HG03039 (cell line): ENCODE measurements around the gene PPM1L.
"Not testable (repeated sequence)": the region's sequence is repeated elsewhere in the genome, so short reads cannot be mapped to it uniquely, and the experiment has no call there.

Experiments used
- ATAC-seq: cut with Tn5 transposase; IDR thresholded peaks from one replicate; pipeline ENCODE4 v1.9.1; 2021; ENCODE audit warnings: mild to moderate bottlenecking, moderate library complexity; ENCODE audit not compliant: unreplicated experiment

The PPM1L gene

DNA sequence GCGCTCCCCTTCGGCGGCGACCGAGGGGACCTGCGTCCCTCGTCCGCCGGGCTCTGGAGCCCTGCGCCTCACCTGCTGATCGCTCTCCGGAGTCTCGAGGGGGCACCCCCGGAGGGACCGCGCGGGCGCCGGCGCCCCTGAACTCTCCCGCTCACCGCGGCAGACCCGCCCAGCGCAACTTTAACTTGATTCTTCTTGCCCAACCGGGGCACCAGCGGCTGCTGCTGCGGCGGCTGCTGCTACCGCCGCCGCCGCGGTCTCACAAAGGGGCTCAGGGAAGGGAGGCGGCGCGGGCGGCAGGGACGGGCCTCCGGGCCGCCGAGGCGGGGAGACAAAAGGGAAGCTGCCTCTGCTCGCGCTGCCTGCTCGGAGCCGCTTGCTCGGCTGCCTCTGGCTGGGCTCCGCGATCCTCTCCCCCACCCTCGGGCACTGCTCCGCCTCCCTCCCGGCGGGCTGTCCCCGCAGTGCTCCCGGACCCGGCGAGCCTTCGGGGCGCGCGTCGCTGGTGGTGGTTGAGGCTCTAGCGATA lies at the start of gene PPM1L:
Gene PPM1L (plus strand): TSS at position 456 of the 529 bp plus-strand sequence.
- ATAC-seq, result peak; percentile 38

- peak; percentile 54 for ATAC-seq
Measured at GRCh38 chr3:160707187-160707794, 48.7 kb upstream of the PPM1L start.

GRCh38 chr3:160709477-160710182 lies 46.4 kb upstream of the PPM1L start:
- no peak for ATAC-seq

DNA sequence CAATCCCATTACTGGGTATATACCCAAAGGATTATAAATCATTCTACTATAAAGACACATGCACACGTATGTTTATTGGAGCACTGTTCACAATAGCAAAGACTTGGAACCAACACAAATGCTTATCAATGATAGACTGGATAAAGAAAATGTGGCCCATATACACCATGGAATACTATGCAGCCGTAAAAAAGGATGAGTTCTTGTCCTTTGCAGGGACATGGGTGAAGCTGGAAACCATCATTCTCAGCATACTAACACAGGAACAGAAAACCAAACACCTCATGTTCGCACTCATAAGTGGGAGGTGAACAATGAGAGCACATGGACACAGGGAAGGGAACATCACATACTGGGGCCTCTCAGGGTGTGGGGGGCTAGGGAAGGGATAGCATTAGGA lies 42.9 kb upstream of the PPM1L start:
- not testable (repeated sequence) for ATAC-seq

DNA sequence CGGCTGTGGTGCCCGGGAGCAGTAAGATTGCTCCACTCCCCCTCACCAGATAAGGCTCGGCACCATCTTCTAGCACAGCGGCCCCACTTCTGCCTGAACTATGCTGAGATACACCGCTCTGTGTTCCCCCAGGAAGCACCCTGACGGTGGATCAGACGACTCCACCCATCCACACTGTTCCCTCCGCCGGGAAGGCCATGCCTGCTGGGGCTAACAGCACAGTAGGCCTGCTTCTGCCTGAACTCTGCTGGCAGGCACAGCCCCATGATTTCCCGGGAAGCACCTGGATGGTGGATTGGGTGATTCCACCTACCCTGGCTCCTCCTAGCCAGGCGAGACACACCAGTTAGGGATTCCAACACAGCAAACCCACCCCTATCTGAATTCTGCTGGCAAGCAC lies 36.3 kb upstream of the PPM1L start:
- no peak for ATAC-seq

GRCh38 chr3:160720123-160720746 lies 35.8 kb upstream of the PPM1L start:
- ATAC-seq, result no peak

DNA sequence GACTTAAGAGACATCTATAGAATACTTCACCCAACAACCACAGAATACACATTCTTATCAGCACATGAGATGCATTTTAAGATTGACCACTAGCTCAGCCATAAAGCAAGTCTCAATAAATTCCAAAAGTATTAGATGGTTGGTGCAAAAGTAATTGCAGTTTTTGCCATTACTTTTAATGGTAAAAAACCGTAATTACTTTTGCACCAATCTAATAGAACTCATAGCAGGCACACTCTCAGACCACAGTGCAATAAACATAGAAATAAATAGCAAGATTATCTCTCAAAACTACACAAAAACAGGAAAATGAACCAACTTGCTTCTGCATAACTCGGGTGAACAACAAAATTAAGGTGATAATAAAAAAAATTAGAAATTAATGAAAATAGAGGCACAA lies 33.7 kb upstream of the PPM1L start:
- ATAC-seq, result no peak

DNA sequence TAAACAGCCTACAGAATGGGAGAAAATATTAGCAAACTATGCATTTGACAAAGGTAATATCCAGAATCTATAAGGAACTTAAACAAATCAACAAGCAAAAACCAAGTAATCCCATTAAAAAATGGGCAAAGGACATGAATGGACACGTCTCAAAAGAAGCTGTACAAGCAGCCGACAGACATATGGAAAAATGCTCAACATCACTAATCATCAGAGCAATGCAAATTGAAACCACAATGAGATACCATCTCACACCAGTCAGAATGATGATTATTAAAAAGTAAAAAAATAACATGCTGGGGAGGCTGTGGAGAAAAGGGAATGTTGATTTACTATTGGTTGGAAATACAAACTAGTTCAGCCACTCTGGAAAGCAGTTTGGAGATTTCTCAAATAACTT lies 30.7 kb upstream of the PPM1L start:
- no peak for ATAC-seq

DNA sequence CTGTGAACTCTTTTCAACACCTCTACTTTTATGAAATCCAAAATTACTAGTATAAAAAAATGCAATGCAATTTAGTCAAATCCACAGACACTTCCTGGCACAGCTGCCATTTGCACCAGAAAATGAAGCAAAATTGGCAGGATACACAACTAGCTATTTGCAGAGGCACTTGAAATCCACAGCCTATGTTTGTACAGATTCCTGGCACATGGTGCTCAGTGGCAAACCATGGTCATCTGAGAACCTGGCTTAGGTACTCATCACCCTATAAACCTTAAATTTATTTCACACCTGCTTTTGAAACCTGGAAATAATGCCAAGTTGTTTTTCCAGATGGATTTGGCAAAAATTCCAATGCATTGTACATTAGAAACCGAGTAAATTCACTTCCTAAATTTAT lies 20.2 kb upstream of the PPM1L start:
- ATAC-seq, result no peak

- no peak for ATAC-seq
Measured at GRCh38 chr3:160738048-160738447, 18.0 kb upstream of the PPM1L start.

GRCh38 chr3:160739079-160739478 lies 17.0 kb upstream of the PPM1L start:
- no peak for ATAC-seq

DNA sequence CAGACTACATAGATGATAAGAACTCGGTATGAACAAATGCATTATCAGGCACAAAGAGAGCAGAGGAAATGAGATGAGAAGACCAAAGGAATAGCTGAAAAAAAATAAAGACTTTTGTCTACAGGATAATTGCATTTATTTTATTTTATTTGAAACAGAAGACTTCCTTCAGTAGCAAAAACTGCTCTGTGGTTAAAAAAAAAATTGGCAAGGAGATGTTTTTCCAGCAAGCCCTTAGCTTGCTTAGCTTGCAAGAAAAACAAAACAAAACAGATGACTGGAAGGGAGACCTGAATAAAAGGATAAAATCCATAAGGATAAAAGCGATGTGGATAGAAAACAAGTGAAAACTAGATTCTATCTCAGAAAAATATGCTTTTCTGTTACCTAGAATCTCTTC lies 9.1 kb upstream of the PPM1L start:
- ATAC-seq, result no peak

DNA sequence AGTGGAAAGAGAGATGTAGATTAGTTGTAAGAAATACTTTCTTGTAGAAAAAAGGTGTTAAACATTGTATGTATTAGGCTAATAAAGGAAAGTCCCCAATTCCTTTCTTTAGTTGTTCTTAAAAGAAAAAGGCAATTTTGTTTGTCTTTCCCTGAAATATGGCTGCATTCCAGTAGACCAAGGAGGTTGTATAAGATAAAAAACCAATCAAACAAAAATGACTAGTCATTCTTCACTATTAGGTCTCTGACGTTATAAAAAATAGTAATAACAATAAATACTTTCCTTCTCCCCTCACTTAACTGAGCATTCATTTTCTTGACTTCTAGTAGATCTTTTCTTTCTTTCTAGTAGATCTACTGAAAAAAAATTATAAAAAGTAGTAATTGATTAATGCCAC lies 8.6 kb upstream of the PPM1L start:
- ATAC-seq, result no peak

DNA sequence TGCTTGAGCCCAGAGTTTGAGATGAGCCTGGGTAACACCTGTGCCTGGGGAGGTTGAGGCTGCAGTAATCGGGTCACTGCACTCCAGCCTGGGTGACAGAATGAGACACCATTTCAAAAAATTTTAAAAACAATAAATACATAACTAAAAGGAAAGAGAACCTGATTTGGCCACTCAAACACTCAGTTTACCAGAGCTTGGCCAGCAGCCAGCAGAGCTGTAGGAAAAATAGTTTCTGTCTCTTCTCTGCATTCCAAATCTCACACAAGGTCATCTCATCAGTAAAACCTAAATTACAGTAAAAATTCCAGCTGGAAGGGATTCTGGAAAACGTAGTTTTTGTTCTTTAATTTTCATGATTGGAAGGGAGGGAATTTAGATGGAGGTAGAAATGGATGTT lies 7.8 kb upstream of the PPM1L start:
- ATAC-seq, result no peak

- ATAC-seq, result no peak
Measured at GRCh38 chr3:160748787-160749186, 7.2 kb upstream of the PPM1L start.

DNA sequence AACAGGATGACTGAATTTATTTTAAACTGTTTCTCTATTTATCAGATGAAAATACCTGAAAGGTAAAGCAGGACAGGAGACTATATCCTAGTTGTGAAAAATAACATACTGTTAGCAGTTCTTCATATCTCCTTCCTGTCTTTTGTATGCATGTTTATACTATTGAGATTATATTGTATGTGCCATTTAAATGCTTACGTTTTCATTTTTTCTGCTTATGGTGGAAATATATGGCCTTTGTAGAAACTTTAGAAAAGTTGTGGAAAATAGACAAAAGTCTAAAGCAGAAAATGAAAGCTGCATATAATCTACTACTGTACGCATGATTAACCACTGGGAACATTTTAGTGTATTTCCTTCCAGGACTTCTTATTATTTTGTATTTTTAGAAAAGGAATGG lies 2.1 kb upstream of the PPM1L start:
- no peak for ATAC-seq

DNA sequence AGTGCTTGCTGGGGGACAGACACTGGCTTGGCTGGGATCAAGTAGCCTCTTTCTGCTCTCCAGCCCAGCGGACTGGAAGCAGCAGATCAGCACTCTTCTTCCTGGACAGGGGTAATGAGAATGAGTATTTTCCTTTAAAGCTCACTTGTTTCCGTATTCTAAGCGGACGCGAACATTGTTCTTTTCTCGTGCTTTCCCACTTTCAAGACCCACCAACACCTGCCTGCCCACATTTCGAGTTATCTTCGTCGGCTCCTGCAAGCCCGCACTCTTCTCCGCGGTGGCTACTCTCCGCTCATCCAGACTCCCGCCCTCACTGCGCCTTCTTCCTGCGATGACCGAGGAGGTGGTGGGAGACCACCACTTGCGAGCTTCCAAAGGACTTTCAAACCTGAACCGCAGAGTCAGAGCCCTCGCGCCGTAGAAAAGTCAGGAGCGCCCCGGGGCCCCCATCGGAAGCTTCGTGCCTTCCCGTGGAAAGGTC lies 1.6 kb upstream of the PPM1L start:
- no peak for ATAC-seq

GRCh38 chr3:160754855-160755747 lies 930 bp upstream of the PPM1L start:
- ATAC-seq, result peak; percentile 91

- ATAC-seq, result no peak
Measured at GRCh38 chr3:160757233-160758106, 1.4 kb downstream of the PPM1L start.
